IMR-90 (cell line): Measurements from ENCODE around the gene UBE2O. TPM values are rescaled to one million over a fixed set of nuclear protein-coding genes. Genes with fewer than 3 reads are reported as not detected.
A peak's percentile ranks its signal among the peaks of the same experiment; 100 is the strongest.

Experiments used
- ATAC-seq: fragments of 200-7000 bp; cut with Tn5 transposase; 2 replicates; pipeline ENCODE4 v1.9.1; 2020; ENCODE audit warnings: low read depth, mild to moderate bottlenecking, moderate library complexity
- BruUV-seq: library from RNA; stranded (reverse); fragments of 400-500 nt; replicated peaks from 2 replicates; lab custom pipeline; 2021; lab: Mats Ljungman, UMichigan
- CTCF ChIA-PET: fragments of 300-600 bp; formaldehyde crosslinking; extraction: SDS; loops from one replicate; lab custom pipeline; 2021; ENCODE audit warnings: antibody characterized with exemption; lab: Yijun Ruan, JAX
- POLR2A ChIA-PET: fragments of 300-600 bp; sonication (Branson Sonifier 250); formaldehyde crosslinking; loops from one replicate; lab custom pipeline; 2022; ENCODE audit warnings: antibody characterized with exemption; ENCODE audit not compliant: unreplicated experiment; lab: Charles Lee
- DNase-seq: peaks from one replicate; pipeline ENCODE4 v3.0.0; 2013
- H2AFZ ChIP-seq: replicated peaks from 2 replicates; pipeline ENCODE3; 2013; ENCODE audit warnings: low read length, mild to moderate bottlenecking; ENCODE audit not compliant: poor library complexity
- H2AK5ac ChIP-seq: 2 replicates; pipeline ENCODE4 v1.6.1; 2013; ENCODE audit warnings: low read depth, low read length, inconsistent platforms
- H2AK9ac ChIP-seq: replicated peaks from 2 replicates; pipeline ENCODE3; 2013; ENCODE audit warnings: mild to moderate bottlenecking, low read depth, low read length, moderate library complexity; ENCODE audit not compliant: poor library complexity
- H2BK120ac ChIP-seq: 2 replicates; pipeline ENCODE4 v1.6.1; 2013; ENCODE audit warnings: low read depth, low read length, inconsistent platforms
- H2BK15ac ChIP-seq: 3 replicates; pipeline ENCODE4 v1.6.1; 2013; ENCODE audit warnings: low read depth, low read length, inconsistent platforms
- H2BK20ac ChIP-seq: 2 replicates; pipeline ENCODE4 v1.6.1; 2013; ENCODE audit warnings: low read depth, mild to moderate bottlenecking, inconsistent platforms, low read length, moderate library complexity
- H2BK5ac ChIP-seq: 2 replicates; pipeline ENCODE4 v1.6.1; 2013; ENCODE audit warnings: mild to moderate bottlenecking, low read depth, low read length, inconsistent platforms; ENCODE audit not compliant: poor library complexity, severe bottlenecking
- H3K14ac ChIP-seq: replicated peaks from 2 replicates; pipeline ENCODE4 v1.6.1; 2013; ENCODE audit warnings: low read depth, low read length, inconsistent platforms
- H3K18ac ChIP-seq: 2 replicates; pipeline ENCODE4 v1.6.1; 2013; ENCODE audit warnings: low read depth, low read length, control low read depth
- H3K23ac ChIP-seq: 2 replicates; pipeline ENCODE4 v1.6.1; 2013; ENCODE audit warnings: low read depth, low read length, inconsistent platforms
- H3K27ac ChIP-seq: 2 replicates; pipeline ENCODE4 v1.5.1; 2013; ENCODE audit warnings: mild to moderate bottlenecking, control low read depth, low read length; ENCODE audit not compliant: insufficient read depth
- H3K27me3 ChIP-seq: 2 replicates; pipeline ENCODE4 v1.6.1; 2013; ENCODE audit warnings: low read length; ENCODE audit not compliant: control insufficient read depth, insufficient read depth
- H3K36me3 ChIP-seq: 2 replicates; pipeline ENCODE4 v1.6.1; 2013; ENCODE audit warnings: low read length, mixed read lengths; ENCODE audit not compliant: control insufficient read depth, insufficient read depth
- H3K4ac ChIP-seq: 2 replicates; pipeline ENCODE4 v1.6.1; 2013; ENCODE audit warnings: low read depth, low read length, inconsistent platforms
- H3K4me1 ChIP-seq: 2 replicates; pipeline ENCODE4 v1.6.1; 2013; ENCODE audit warnings: low read length, mixed read lengths; ENCODE audit not compliant: control insufficient read depth, insufficient read depth
- H3K4me2 ChIP-seq: 2 replicates; pipeline ENCODE4 v1.6.1; 2013; ENCODE audit warnings: low read depth, mild to moderate bottlenecking, control low read depth, low read length, moderate library complexity
- H3K4me3 ChIP-seq: 2 replicates; pipeline ENCODE4 v1.5.1; 2013; ENCODE audit warnings: low read depth, mild to moderate bottlenecking, control low read depth, low read length, moderate library complexity; ENCODE audit not compliant: insufficient read depth
- H3K56ac ChIP-seq: 2 replicates; pipeline ENCODE4 v1.6.1; 2013; ENCODE audit warnings: low read length, inconsistent platforms; ENCODE audit not compliant: insufficient read depth; ENCODE audit errors: extremely low read depth
- H3K79me1 ChIP-seq, 2 experiments: 2 replicates each; pipeline ENCODE4 v1.6.1; 2013; ENCODE audit warnings: low read length in 2 of 2, inconsistent platforms in 1 of 2, low read depth in 1 of 2
- H3K9ac ChIP-seq: 2 replicates; pipeline ENCODE4 v1.6.1; 2013; ENCODE audit warnings: low read depth, low read length, control low read depth
- H3K9me1 ChIP-seq: 2 replicates; pipeline ENCODE4 v1.6.1; 2013; ENCODE audit warnings: low read length, inconsistent platforms; ENCODE audit not compliant: insufficient read depth
- H3K9me3 ChIP-seq: 2 replicates; pipeline ENCODE4 v1.6.1; 2013; ENCODE audit warnings: low read length; ENCODE audit not compliant: control insufficient read depth, insufficient read depth
- H4K20me1 ChIP-seq: 2 replicates; pipeline ENCODE4 v1.6.1; 2013; ENCODE audit warnings: low read length, inconsistent platforms; ENCODE audit not compliant: insufficient read depth
- H4K5ac ChIP-seq: 2 replicates; pipeline ENCODE4 v1.6.1; 2013; ENCODE audit warnings: mild to moderate bottlenecking, low read depth, low read length, control low read depth
- H4K8ac ChIP-seq, 2 experiments: 2 replicates each; pipeline ENCODE4 v1.6.1; 2013; ENCODE audit warnings: low read depth in 2 of 2, low read length in 2 of 2, control low read depth in 1 of 2, inconsistent platforms in 1 of 2
- H4K91ac ChIP-seq: 2 replicates; pipeline ENCODE4 v1.6.1; 2013; ENCODE audit warnings: low read depth, low read length, inconsistent platforms; ENCODE audit not compliant: insufficient read depth
- BHLHE40 ChIP-seq: fragments of 150-350 bp; IDR thresholded peaks from 2 replicates; pipeline ENCODE4 v1.6.1; 2016; ENCODE audit warnings: mild to moderate bottlenecking, low read depth, low read length
- CEBPB ChIP-seq: IDR thresholded peaks from 2 replicates; pipeline ENCODE4 v1.6.1; 2012; ENCODE audit warnings: low read depth, low read length, improper control_type of control experiment
- CHD1 ChIP-seq: IDR thresholded peaks from 2 replicates; pipeline ENCODE4 v1.6.1; 2012; ENCODE audit warnings: low read depth, low read length, improper control_type of control experiment
- MAFK ChIP-seq: IDR thresholded peaks from 2 replicates; pipeline ENCODE4 v1.6.1; 2012; ENCODE audit warnings: low read depth, low read length, improper control_type of control experiment
- MAZ ChIP-seq: IDR thresholded peaks from 2 replicates; pipeline ENCODE4 v1.6.1; 2012; ENCODE audit warnings: low read depth, mild to moderate bottlenecking, low read length, improper control_type of control experiment, moderate library complexity, borderline replicate concordance
- MXI1 ChIP-seq: IDR thresholded peaks from 2 replicates; pipeline ENCODE4 v1.6.1; 2012; ENCODE audit warnings: low read depth, mild to moderate bottlenecking, low read length, moderate library complexity, borderline replicate concordance
- NFE2L2 ChIP-seq: fragments of 150-350 bp; IDR thresholded peaks from 2 replicates; pipeline ENCODE4 v1.6.1; 2016; ENCODE audit warnings: low read depth, mild to moderate bottlenecking, low read length
- POLR2A ChIP-seq: IDR thresholded peaks from 2 replicates; pipeline ENCODE4 v1.6.1; 2012; ENCODE audit warnings: mild to moderate bottlenecking, low read depth, low read length
- RAD21 ChIP-seq: IDR thresholded peaks from 2 replicates; pipeline ENCODE4 v1.6.1; 2012; ENCODE audit warnings: low read length, improper control_type of control experiment
- RCOR1 ChIP-seq: IDR thresholded peaks from 2 replicates; pipeline ENCODE4 v1.6.1; 2012; ENCODE audit warnings: mild to moderate bottlenecking, low read length, improper control_type of control experiment; ENCODE audit not compliant: insufficient replicate concordance
- RFX5 ChIP-seq: IDR thresholded peaks from 2 replicates; pipeline ENCODE4 v1.8.0; 2012; ENCODE audit warnings: low read depth, mild to moderate bottlenecking, low read length, moderate library complexity
- USF2 ChIP-seq: fragments of 150-350 bp; IDR thresholded peaks from 2 replicates; pipeline ENCODE4 v1.6.1; 2017; ENCODE audit warnings: mild to moderate bottlenecking, antibody characterized with exemption, low read length, low read depth
- WGBS, 2 experiments: methylation state at CpG; one replicate each; pipeline versions ENCODE4 v1.1.5 to v1.1.7; 2013; ENCODE audit warnings: missing lambda C conversion rate in 2 of 2; ENCODE audit not compliant: insufficient read length in 1 of 2; ENCODE audit errors: extremely low coverage in 2 of 2; 5-methylcytosine and 5-hydroxymethylcytosine counted together
- dilution Hi-C: fragments of 300-500 bp; cut with HindIII; formaldehyde crosslinking; loops from one replicate; pipeline ENCODE4 v1.14.3; 2018; ENCODE audit warnings: low sequenced_read_pairs; ENCODE audit not compliant: unreplicated experiment
- in situ Hi-C: fragments of 300-500 bp; cut with MboI; formaldehyde crosslinking; loops from 3 replicates; pipeline ENCODE4 v1.14.3; 2019; ENCODE audit warnings: low sequenced_read_pairs, inconsistent platforms, mixed read lengths
- intact Hi-C: fragments of 100-400 bp; cut with micrococcal nuclease; formaldehyde crosslinking; loops from 2 replicates; pipeline ENCODE4 v1.10.0; 2022
- polyA plus RNA-seq, 3 experiments: library from polyadenylated mRNA; depleted of rRNA; stranded (reverse); fragments of >200 nt; gene quantifications; 2 replicates each; pipeline ENCODE4 v1.2.3, GENCODE V29; 2012; ENCODE audit warnings: low replicate concordance in 1 of 3
- total RNA-seq: library from RNA; depleted of rRNA; stranded (reverse); fragments of >200 nt; gene quantifications from 2 replicates; pipeline ENCODE4 v1.2.3, GENCODE V29; 2012
- TF ChIP-seq, protein P1 (sequence below): fragments of 150-350 bp; IDR thresholded peaks from 2 replicates; pipeline ENCODE4 v1.6.1; 2016; ENCODE audit warnings: low read depth, mild to moderate bottlenecking, low read length, moderate library complexity, borderline replicate concordance

The UBE2O gene
- total and polyA plus RNA-seq, 2 of the 4 experiments (the other 2 are of a cell fraction), result 17.6 TPM

GRCh38 chr17:76501018-76501826 lies 48.3 kb upstream of the UBE2O start, which contains the start of gene RHBDF2:
TSS of gene RHBDF2 (minus strand) at chr17:76501423. CDS start at chr17:76481524, 19,899 bp downstream.
- BruUV-seq, result no TSS peak
- WGBS, 2 experiments, result 3% methylated on average over 44 of the region's 72 CpGs; no CpG with 5 or more reads in 1 of the 2 experiments

More at GRCh38 chr17:76501018-76501826, 48.3 kb upstream of the UBE2O start, which contains the start of gene RHBDF2:
- intact Hi-C loops, result no loop called here
- Histone ChIP-seq H3K4me2 (peak within 1 kb of the TSS; percentile 97), H3K27ac (peak within 1 kb of the TSS; percentile 26), H4K5ac (peak within 1 kb of the TSS; percentile 100), H3K36me3 (no peaks in the 10 kb centered on the region), H3K14ac (peak within 1 kb of the TSS; percentile 96), H3K9me1 (peaks cover 16% of the 10 kb centered on the region), H3K9me3 (no peaks in the 10 kb centered on the region), H3K79me1 (peaks cover 4 to 30% of the 10 kb centered on the region in 2 experiments; a peak in 3 of 4 replicates), H4K91ac (peak within 1 kb of the TSS; percentile 69; the same call in 1 of the 2 replicates), H3K23ac (peak within 1 kb of the TSS; percentile 89), H2BK120ac (peak within 1 kb of the TSS; percentile 80), H2AK5ac (peak within 1 kb of the TSS; percentile 82), H3K4ac (peak within 1 kb of the TSS; percentile 85), H3K56ac (no peak within 1 kb of the TSS), H4K8ac (peak within 1 kb of the TSS; percentile 93 to 96), H3K18ac (peak within 1 kb of the TSS; percentile 86), H2BK5ac (peak within 1 kb of the TSS; percentile 25), H2AFZ (peak within 1 kb of the TSS; percentile 92), H3K4me3 (peak within 1 kb of the TSS; percentile 82), H2AK9ac (peak within 1 kb of the TSS; percentile 94), H2BK20ac (peak within 1 kb of the TSS; percentile 32; the same call in 1 of the 2 replicates), H3K4me1 (peaks cover 27% of the 10 kb centered on the region), H2BK15ac (peak within 1 kb of the TSS; percentile 80; the same call in 1 of the 3 replicates), H3K27me3 (no peaks in the 10 kb centered on the region), H3K9ac (peak within 1 kb of the TSS; percentile 73), H4K20me1 (no peaks in the 10 kb centered on the region)
- ATAC-seq (peak; percentile 86), DNase-seq (peak; percentile 53)
- TF ChIP-seq BHLHE40 (no peak), CHD1 (no peak), USF2 (peak; percentile 15; the same call in 1 of the 2 replicates), MAFK (no peak), MAZ (no peak; the same call in 1 of the 2 replicates), RFX5 (no peak), POLR2A (no peak; the same call in 1 of the 2 replicates), MXI1 (peak; percentile 70; the same call in 1 of the 2 replicates), NFE2L2 (no peak), RAD21 (no peak), RCOR1 (no peak), CEBPB (no peak)
- TF ChIP-seq, protein P1, sequence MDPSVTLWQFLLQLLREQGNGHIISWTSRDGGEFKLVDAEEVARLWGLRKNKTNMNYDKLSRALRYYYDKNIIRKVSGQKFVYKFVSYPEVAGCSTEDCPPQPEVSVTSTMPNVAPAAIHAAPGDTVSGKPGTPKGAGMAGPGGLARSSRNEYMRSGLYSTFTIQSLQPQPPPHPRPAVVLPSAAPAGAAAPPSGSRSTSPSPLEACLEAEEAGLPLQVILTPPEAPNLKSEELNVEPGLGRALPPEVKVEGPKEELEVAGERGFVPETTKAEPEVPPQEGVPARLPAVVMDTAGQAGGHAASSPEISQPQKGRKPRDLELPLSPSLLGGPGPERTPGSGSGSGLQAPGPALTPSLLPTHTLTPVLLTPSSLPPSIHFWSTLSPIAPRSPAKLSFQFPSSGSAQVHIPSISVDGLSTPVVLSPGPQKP, result no peak
- dilution Hi-C loops, result no loop called here
- ChIA-PET POLR2A (no interaction called here), CTCF (interaction anchor here (1.6 kb wide), 1 partner anchor 116 kb away, joined by 4 read pairs; no protein-coding TSS in a partner anchor)
- in situ Hi-C loops, result loop anchor here (10.0 kb wide), 2 partner anchors 96 to 196 kb away; partner anchors contain the start of gene QRICH2
